GM12878 (cell line): ENCODE data around the gene ACTL7A.

Experiments
- FOXM1 ChIP-seq: IDR thresholded peaks from 2 replicates; pipeline ENCODE4 v1.6.1; 2012; ENCODE audit warnings: low read depth, mild to moderate bottlenecking, inconsistent platforms, low read length, moderate library complexity
- GABPA ChIP-seq: IDR thresholded peaks from 2 replicates; pipeline ENCODE4 v1.6.1; 2014; ENCODE audit warnings: antibody characterized with exemption, low read depth, mild to moderate bottlenecking, inconsistent platforms
- MLLT1 ChIP-seq: fragments of 450-650 bp; IDR thresholded peaks from 2 replicates; pipeline ENCODE4 v1.6.1; 2016; ENCODE audit warnings: mild to moderate bottlenecking
- RELA ChIP-seq: fragments of 450-650 bp; IDR thresholded peaks from 2 replicates; pipeline ENCODE4 v1.8.0; 2014; ENCODE audit warnings: borderline replicate concordance; ENCODE audit not compliant: partially characterized antibody
- TF ChIP-seq, protein P1 (sequence below): IDR thresholded peaks from 2 replicates; pipeline ENCODE4 v1.6.1; 2012; ENCODE audit warnings: low read length, inconsistent platforms

DNA sequence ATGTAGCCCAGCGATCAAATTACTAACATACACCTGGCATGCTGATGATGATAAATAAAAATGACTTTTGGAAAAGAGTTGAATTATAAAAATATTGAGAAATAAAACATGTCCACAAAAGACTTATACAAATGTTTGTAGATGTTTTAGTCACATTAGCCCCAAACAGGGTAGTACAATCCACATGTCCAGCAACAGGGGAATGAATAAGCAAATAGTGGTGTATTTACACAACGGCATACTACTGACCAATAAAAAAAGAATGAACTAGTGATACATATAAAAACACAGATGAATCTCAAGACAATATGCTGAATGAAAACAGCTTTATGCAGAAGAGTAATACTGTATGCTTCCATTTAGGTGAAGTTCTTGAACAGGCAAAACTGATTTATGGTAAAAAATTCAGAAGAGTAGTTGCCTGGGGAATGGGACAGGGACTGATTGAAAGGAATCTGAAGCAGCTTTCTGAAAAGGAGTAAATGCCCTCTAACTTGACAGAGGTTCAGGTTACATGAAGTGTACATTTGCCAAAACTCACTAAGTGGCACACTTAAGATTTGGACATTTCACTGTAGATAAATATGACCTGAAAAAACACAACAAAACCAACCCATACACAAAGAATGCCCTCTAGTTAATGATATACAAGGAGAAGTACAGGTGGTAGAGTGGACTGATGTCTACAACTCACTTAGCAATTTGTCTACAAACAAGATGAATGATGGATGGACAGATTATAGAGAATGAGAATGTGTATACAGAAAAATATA is 35.4 kb downstream of the ACTL7A start:
- TF ChIP-seq, protein P1, sequence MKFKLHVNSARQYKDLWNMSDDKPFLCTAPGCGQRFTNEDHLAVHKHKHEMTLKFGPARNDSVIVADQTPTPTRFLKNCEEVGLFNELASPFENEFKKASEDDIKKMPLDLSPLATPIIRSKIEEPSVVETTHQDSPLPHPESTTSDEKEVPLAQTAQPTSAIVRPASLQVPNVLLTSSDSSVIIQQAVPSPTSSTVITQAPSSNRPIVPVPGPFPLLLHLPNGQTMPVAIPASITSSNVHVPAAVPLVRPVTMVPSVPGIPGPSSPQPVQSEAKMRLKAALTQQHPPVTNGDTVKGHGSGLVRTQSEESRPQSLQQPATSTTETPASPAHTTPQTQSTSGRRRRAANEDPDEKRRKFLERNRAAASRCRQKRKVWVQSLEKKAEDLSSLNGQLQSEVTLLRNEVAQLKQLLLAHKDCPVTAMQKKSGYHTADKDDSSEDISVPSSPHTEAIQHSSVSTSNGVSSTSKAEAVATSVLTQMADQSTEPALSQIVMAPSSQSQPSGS = no peak
- TF ChIP-seq GABPA = no peak
- no peak for TF ChIP-seq MLLT1
- TF ChIP-seq RELA = no peak
- no peak for TF ChIP-seq FOXM1
